GM12801 (cell line): ENCODE data around the gene CYGB.

ENCODE experiments used
- CTCF ChIP-seq: IDR thresholded peaks from one replicate; pipeline ENCODE4 v1.5.1; 2011; ENCODE audit warnings: control low read depth; ENCODE audit not compliant: insufficient read length; ENCODE audit errors: extremely low read depth

Gene CYGB

GRCh38 chr17:76540381-76541300 lies 3.1 kb upstream of the CYGB start:
- no peak for TF ChIP-seq CTCF

- no peak for TF ChIP-seq CTCF
Observed at GRCh38 chr17:76539631-76540271, 2.2 kb upstream of the CYGB start, which contains the start of gene PRCD. PRCD (plus strand) TSS chr17:76540044; CDS start chr17:76540142, 98 bp downstream.

GRCh38 chr17:76538941-76539570 lies 1.5 kb upstream of the CYGB start:
- TF ChIP-seq CTCF = no peak

GRCh38 chr17:76538281-76538931 lies 897 bp upstream of the CYGB start:
- TF ChIP-seq CTCF = no peak

- TF ChIP-seq CTCF = no peak
Observed at GRCh38 chr17:76537288-76537577, 276 bp downstream of the CYGB start.

- TF ChIP-seq CTCF = no peak
Observed at GRCh38 chr17:76536511-76537287, 810 bp downstream of the CYGB start.
